ENCODE measurements around the gene SMIM13.
"Not testable (repeated sequence)": the region's sequence is repeated elsewhere in the genome, so short reads cannot be mapped to it uniquely, and the experiment has no call there.

The SMIM13 gene

GRCh38 chr6:11085758-11086435, 7.7 kb upstream of the SMIM13 start:
- no peak overlapping the region for H3K4me3 ChIP-seq (ENCODE audit: low read length)

GRCh38 chr6:11087141-11087812, 6.4 kb upstream of the SMIM13 start:
- not testable (repeated sequence) for H3K4me3 ChIP-seq (ENCODE audit: low read length); H3K9me3 ChIP-seq (ENCODE audit: insufficient read depth, low read depth, low read length); H3K36me3 ChIP-seq (ENCODE audit: insufficient read depth, low read length); H3K4me1 ChIP-seq (ENCODE audit: insufficient read depth, low read length); H3K27ac ChIP-seq (ENCODE audit: low read depth, low read length); H3K9ac ChIP-seq (ENCODE audit: low read depth, low read length); H3K27me3 ChIP-seq (ENCODE audit: insufficient read depth, low read length)
- 95% methylated on average over 47 of the region's 47 CpGs for WGBS

More at GRCh38 chr6:11085758-11086435, 7.7 kb upstream of the SMIM13 start:
- Histone ChIP-seq H3K4me1 (ENCODE audit: insufficient read depth, low read length) (no peaks in the 10 kb centered on the region), H3K9me3 (ENCODE audit: insufficient read depth, low read depth, low read length) (no peaks in the 10 kb centered on the region), H3K36me3 (ENCODE audit: insufficient read depth, low read length) (no peaks in the 10 kb centered on the region), H3K27ac (ENCODE audit: low read depth, low read length) (no peak overlapping the region), H3K9ac (ENCODE audit: low read depth, low read length) (no peak overlapping the region), H3K27me3 (ENCODE audit: insufficient read depth, low read length) (no peaks in the 10 kb centered on the region)
- 71% methylated on average over 1 of the region's 3 CpGs for WGBS

GRCh38 chr6:11089695-11090094, 3.9 kb upstream of the SMIM13 start:
- WGBS: 80% methylated on average over 1 of the region's 1 CpG
- H3K9ac ChIP-seq (ENCODE audit: low read depth, low read length): no peak overlapping the region

GRCh38 chr6:11091141-11091540, 2.5 kb upstream of the SMIM13 start:
- not testable (repeated sequence) for H3K27me3 ChIP-seq (ENCODE audit: insufficient read depth, low read length); H3K36me3 ChIP-seq (ENCODE audit: insufficient read depth, low read length); H3K4me3 ChIP-seq (ENCODE audit: low read length); H3K9ac ChIP-seq (ENCODE audit: low read depth, low read length); H3K9me3 ChIP-seq (ENCODE audit: insufficient read depth, low read depth, low read length); H3K27ac ChIP-seq (ENCODE audit: low read depth, low read length)
- peaks cover 16% of the 10 kb centered on the region for H3K4me1 ChIP-seq (ENCODE audit: insufficient read depth, low read length)
- 92% methylated on average over 5 of the region's 5 CpGs for WGBS

More at GRCh38 chr6:11089695-11090094, 3.9 kb upstream of the SMIM13 start:
- Histone ChIP-seq H3K4me1 (ENCODE audit: insufficient read depth, low read length) (peaks cover 4% of the 10 kb centered on the region; the same call in 1 of the 2 replicates), H3K9me3 (ENCODE audit: insufficient read depth, low read depth, low read length) (no peaks in the 10 kb centered on the region), H3K27me3 (ENCODE audit: insufficient read depth, low read length) (0 out of 2 replicates have a peak, but pooled peaks cover 3% of the 10 kb centered on the region), H3K27ac (ENCODE audit: low read depth, low read length) (no peak overlapping the region), H3K36me3 (ENCODE audit: insufficient read depth, low read length) (no peaks in the 10 kb centered on the region), H3K4me3 (ENCODE audit: low read length) (no peak overlapping the region)

- 0 out of 2 replicates have a peak, but pooled peaks cover 3% of the 10 kb centered on the region for H3K27me3 ChIP-seq (ENCODE audit: insufficient read depth, low read length)
- 5% methylated on average over 9 of the region's 10 CpGs for WGBS
- no peaks in the 10 kb centered on the region for H3K9me3 ChIP-seq (ENCODE audit: insufficient read depth, low read depth, low read length)
- H3K9ac ChIP-seq (ENCODE audit: low read depth, low read length): peak overlapping the region; percentile 91
- no peaks in the 10 kb centered on the region for H3K36me3 ChIP-seq (ENCODE audit: insufficient read depth, low read length)
- H3K4me1 ChIP-seq (ENCODE audit: insufficient read depth, low read length): peaks cover 19% of the 10 kb centered on the region
- peak overlapping the region; percentile 44 for H3K27ac ChIP-seq (ENCODE audit: low read depth, low read length)
- H3K4me3 ChIP-seq (ENCODE audit: low read length): peak overlapping the region; percentile 79
These were observed 812 bp upstream of the SMIM13 start for GRCh38 chr6:11092668-11093375.

GRCh38 chr6:11093376-11093625, 333 bp upstream of the SMIM13 start:
- Histone ChIP-seq H3K9me3 (ENCODE audit: insufficient read depth, low read depth, low read length) (no peaks in the 10 kb centered on the region), H3K36me3 (ENCODE audit: insufficient read depth, low read length) (no peaks in the 10 kb centered on the region)

GRCh38 chr6:11094411-11094851, 797 bp downstream of the SMIM13 start:
- no peaks in the 10 kb centered on the region for H3K9me3 ChIP-seq (ENCODE audit: insufficient read depth, low read depth, low read length)
- under 1% methylated on average over 15 of the region's 15 CpGs for WGBS
- no peaks in the 10 kb centered on the region for H3K36me3 ChIP-seq (ENCODE audit: insufficient read depth, low read length)
- H3K27ac ChIP-seq (ENCODE audit: low read depth, low read length): peak overlapping the region; percentile 61; the same call in 1 of the 2 replicates
- H3K4me3 ChIP-seq (ENCODE audit: low read length): peak overlapping the region; percentile 79
- peaks cover 19% of the 10 kb centered on the region for H3K4me1 ChIP-seq (ENCODE audit: insufficient read depth, low read length)
- peak overlapping the region; percentile 91 for H3K9ac ChIP-seq (ENCODE audit: low read depth, low read length)
- H3K27me3 ChIP-seq (ENCODE audit: insufficient read depth, low read length): 0 out of 2 replicates have a peak, but pooled peaks cover 3% of the 10 kb centered on the region

More at GRCh38 chr6:11093376-11093625, 333 bp upstream of the SMIM13 start:
- WGBS: under 1% methylated on average over 16 of the region's 17 CpGs
- H3K4me3 ChIP-seq (ENCODE audit: low read length): peak overlapping the region; percentile 79
- peaks cover 19% of the 10 kb centered on the region for H3K4me1 ChIP-seq (ENCODE audit: insufficient read depth, low read length)
- peak overlapping the region; percentile 91 for H3K9ac ChIP-seq (ENCODE audit: low read depth, low read length)
- H3K27ac ChIP-seq (ENCODE audit: low read depth, low read length): peak overlapping the region; percentile 44
- H3K27me3 ChIP-seq (ENCODE audit: insufficient read depth, low read length): 0 out of 2 replicates have a peak, but pooled peaks cover 3% of the 10 kb centered on the region

- 0 out of 2 replicates have a peak overlapping the region, but pooled peaks have one; percentile 61 for H3K27ac ChIP-seq (ENCODE audit: low read depth, low read length)
These were observed 1.3 kb downstream of the SMIM13 start for GRCh38 chr6:11094941-11095340.

GRCh38 chr6:11096109-11096508, 2.5 kb downstream of the SMIM13 start:
- H3K4me1 ChIP-seq (ENCODE audit: insufficient read depth, low read length): peaks cover 19% of the 10 kb centered on the region
- H3K36me3 ChIP-seq (ENCODE audit: insufficient read depth, low read length): no peaks in the 10 kb centered on the region
- H3K9me3 ChIP-seq (ENCODE audit: insufficient read depth, low read depth, low read length): no peaks in the 10 kb centered on the region
- H3K4me3 ChIP-seq (ENCODE audit: low read length): peak overlapping the region; percentile 79; the same call in 1 of the 2 replicates
- no peak overlapping the region for H3K27ac ChIP-seq (ENCODE audit: low read depth, low read length)
- H3K9ac ChIP-seq (ENCODE audit: low read depth, low read length): no peak overlapping the region
- H3K27me3 ChIP-seq (ENCODE audit: insufficient read depth, low read length): 0 out of 2 replicates have a peak, but pooled peaks cover 3% of the 10 kb centered on the region
- WGBS: 76% methylated on average over 4 of the region's 4 CpGs

More at GRCh38 chr6:11094941-11095340, 1.3 kb downstream of the SMIM13 start:
- H3K4me3 ChIP-seq (ENCODE audit: low read length): peak overlapping the region; percentile 79
- H3K36me3 ChIP-seq (ENCODE audit: insufficient read depth, low read length): no peaks in the 10 kb centered on the region
- H3K9me3 ChIP-seq (ENCODE audit: insufficient read depth, low read depth, low read length): no peaks in the 10 kb centered on the region
- H3K27me3 ChIP-seq (ENCODE audit: insufficient read depth, low read length): 0 out of 2 replicates have a peak, but pooled peaks cover 3% of the 10 kb centered on the region
- 48% methylated on average over 7 of the region's 7 CpGs for whole genome bisulfite sequencing
- H3K4me1 ChIP-seq (ENCODE audit: insufficient read depth, low read length): peaks cover 19% of the 10 kb centered on the region
- peak overlapping the region; percentile 91; the same call in 1 of the 2 replicates for H3K9ac ChIP-seq (ENCODE audit: low read depth, low read length)

GRCh38 chr6:11097476-11097875, 3.8 kb downstream of the SMIM13 start:
- Histone ChIP-seq H3K9me3 (ENCODE audit: insufficient read depth, low read depth, low read length) (no peaks in the 10 kb centered on the region), H3K27me3 (ENCODE audit: insufficient read depth, low read length) (no peaks in the 10 kb centered on the region), H3K4me3 (ENCODE audit: low read length) (no peak overlapping the region), H3K36me3 (ENCODE audit: insufficient read depth, low read length) (no peaks in the 10 kb centered on the region), H3K9ac (ENCODE audit: low read depth, low read length) (no peak overlapping the region), H3K27ac (ENCODE audit: low read depth, low read length) (no peak overlapping the region), H3K4me1 (ENCODE audit: insufficient read depth, low read length) (peaks cover 24% of the 10 kb centered on the region)
- 92% methylated on average over 8 of the region's 8 CpGs for WGBS

- 100% methylated on average over 1 of the region's 1 CpG for WGBS
These were observed 4.4 kb downstream of the SMIM13 start for GRCh38 chr6:11098004-11098403.

More at GRCh38 chr6:11098004-11098403, 4.4 kb downstream of the SMIM13 start:
- no peaks in the 10 kb centered on the region for H3K9me3 ChIP-seq (ENCODE audit: insufficient read depth, low read depth, low read length)
- H3K9ac ChIP-seq (ENCODE audit: low read depth, low read length): no peak overlapping the region
- H3K27ac ChIP-seq (ENCODE audit: low read depth, low read length): no peak overlapping the region
- H3K27me3 ChIP-seq (ENCODE audit: insufficient read depth, low read length): no peaks in the 10 kb centered on the region
- H3K4me3 ChIP-seq (ENCODE audit: low read length): no peak overlapping the region
- H3K36me3 ChIP-seq (ENCODE audit: insufficient read depth, low read length): no peaks in the 10 kb centered on the region
- peaks cover 21% of the 10 kb centered on the region for H3K4me1 ChIP-seq (ENCODE audit: insufficient read depth, low read length)
